Measurements from ENCODE around the gene CAPNS1.
"Not testable (repeated sequence)": the region's sequence is repeated elsewhere in the genome, so short reads cannot be mapped to it uniquely, and the experiment has no call there.

The CAPNS1 gene

DNA sequence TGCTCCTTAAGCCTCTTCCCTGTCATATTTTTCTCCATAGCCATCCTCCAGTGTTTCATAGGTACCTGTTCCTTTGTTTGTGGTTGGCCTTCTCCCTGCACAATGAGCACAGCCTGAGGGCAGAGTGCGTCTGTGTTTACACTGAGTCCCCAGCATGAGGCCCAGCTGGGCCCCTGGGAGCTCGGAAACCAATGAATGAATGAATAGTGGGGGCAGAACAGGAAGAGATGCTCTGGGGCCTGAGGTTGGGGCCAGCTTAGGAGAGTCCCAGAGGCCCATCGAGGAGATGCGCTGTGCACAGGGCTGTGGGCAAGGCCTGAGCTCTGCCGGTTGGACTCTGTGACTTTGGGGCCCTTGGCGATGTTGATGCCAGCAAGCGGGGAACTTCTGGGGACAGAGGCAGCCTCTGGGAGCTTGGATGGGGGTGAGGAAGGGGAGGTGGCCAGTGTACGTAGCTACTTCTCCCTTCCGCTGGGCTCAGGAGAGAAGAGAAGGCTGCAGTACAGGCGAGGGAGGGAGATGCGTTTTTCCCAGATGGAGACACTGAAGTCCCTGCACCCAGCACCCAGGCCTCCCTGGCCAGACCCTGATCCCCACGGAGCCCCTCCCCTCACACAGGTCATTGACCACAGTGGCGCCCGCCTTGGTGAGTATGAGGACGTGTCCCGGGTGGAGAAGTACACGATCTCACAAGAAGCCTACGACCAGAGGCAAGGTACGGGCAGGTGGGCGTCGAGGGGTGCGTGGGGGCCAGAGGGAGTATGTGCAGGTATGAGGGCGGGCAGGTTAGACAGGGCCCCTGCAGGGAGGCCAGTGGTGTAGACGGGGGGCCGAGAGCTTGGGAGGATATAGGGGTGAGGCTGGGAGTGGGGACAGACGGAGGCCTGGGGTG lies 19.5 kb upstream of the CAPNS1 start:
- no peak for TF ChIP-seq JUND (IDR thresholded peaks at IDR 0.05; ENCODE audit: low read depth)
- DNase-seq (ENCODE audit: low read depth in 1 of 2, low spot score in 1 of 2): no peak
- in situ Hi-C loops (cut with HindIII; ENCODE audit: low pct_unique_long_range_greater_than_20kb, low sequenced_read_pairs): no loop called here

DNA sequence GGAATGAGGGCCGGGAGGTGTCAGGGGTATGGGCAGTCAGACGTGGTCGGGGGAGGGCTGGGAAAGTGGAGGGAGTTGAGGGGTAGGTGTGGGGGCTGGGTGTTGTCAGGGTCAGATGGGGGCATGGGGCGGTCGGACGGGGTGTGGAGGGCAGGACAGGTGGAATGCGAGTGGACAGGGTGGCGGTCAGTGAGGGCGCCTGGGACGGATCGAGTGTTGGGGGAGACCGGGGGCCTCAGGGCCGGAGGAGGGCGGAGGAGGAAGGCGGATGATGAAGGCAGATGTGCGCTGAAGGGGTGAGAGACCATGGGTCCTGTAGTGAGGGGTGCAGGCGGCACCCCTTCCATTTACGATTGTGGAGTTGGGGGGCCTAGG lies 18.9 kb upstream of the CAPNS1 start:
- DNase-seq (ENCODE audit: low read depth in 1 of 2, low spot score in 1 of 2): no peak
- in situ Hi-C loops (cut with HindIII; ENCODE audit: low pct_unique_long_range_greater_than_20kb, low sequenced_read_pairs): no loop called here
- TF ChIP-seq JUND (IDR thresholded peaks at IDR 0.05; ENCODE audit: low read depth): no peak

GRCh38 chr19:36121486-36122124 lies 18.3 kb upstream of the CAPNS1 start:
- in situ Hi-C loops (cut with HindIII; ENCODE audit: low pct_unique_long_range_greater_than_20kb, low sequenced_read_pairs): no loop called here
- no peak for DNase-seq (ENCODE audit: low read depth in 1 of 2, low spot score in 1 of 2)
- no peak for TF ChIP-seq JUND (IDR thresholded peaks at IDR 0.05; ENCODE audit: low read depth)

GRCh38 chr19:36125557-36125956 lies 14.3 kb upstream of the CAPNS1 start:
- TF ChIP-seq JUND (IDR thresholded peaks at IDR 0.05; ENCODE audit: low read depth): no peak
- in situ Hi-C loops (cut with HindIII; ENCODE audit: low pct_unique_long_range_greater_than_20kb, low sequenced_read_pairs): no loop called here
- no peak for DNase-seq (ENCODE audit: low read depth in 1 of 2, low spot score in 1 of 2)

DNA sequence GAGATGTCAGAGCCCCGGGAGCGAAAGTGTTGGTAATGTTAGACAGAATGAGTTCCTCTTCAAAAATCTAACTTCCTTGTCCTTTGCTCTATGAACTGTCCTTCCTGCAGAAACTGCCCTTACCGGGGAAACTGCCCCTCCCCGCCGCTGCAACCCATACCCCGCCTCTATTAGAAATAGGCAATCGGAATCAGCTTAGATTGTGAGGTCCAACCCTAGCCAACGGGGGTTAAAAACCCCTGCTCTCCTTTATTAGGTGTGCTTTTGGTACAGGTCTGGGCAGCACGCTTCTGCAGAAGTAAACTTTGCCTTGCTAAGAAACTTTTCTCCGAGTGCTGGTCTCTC lies 11.5 kb upstream of the CAPNS1 start:
- peak in 1 of 2 experiments; percentile 13 for DNase-seq (ENCODE audit: low read depth in 1 of 2, low spot score in 1 of 2)
- in situ Hi-C loops (cut with HindIII; ENCODE audit: low pct_unique_long_range_greater_than_20kb, low sequenced_read_pairs): no loop called here
- no peak for TF ChIP-seq JUND (IDR thresholded peaks at IDR 0.05; ENCODE audit: low read depth)

GRCh38 chr19:36131221-36131620 lies 8.6 kb upstream of the CAPNS1 start:
- DNase-seq (ENCODE audit: low read depth in 1 of 2, low spot score in 1 of 2); in situ Hi-C loops (cut with HindIII; ENCODE audit: low pct_unique_long_range_greater_than_20kb, low sequenced_read_pairs): not testable (repeated sequence)

GRCh38 chr19:36134867-36135266 lies 5.0 kb upstream of the CAPNS1 start:
- in situ Hi-C loops (cut with HindIII; ENCODE audit: low pct_unique_long_range_greater_than_20kb, low sequenced_read_pairs); DNase-seq (ENCODE audit: low read depth in 1 of 2, low spot score in 1 of 2): not testable (repeated sequence)

- DNase-seq (ENCODE audit: low read depth in 1 of 2, low spot score in 1 of 2): peak in 1 of 2 experiments; percentile 58
- TF ChIP-seq JUND (IDR thresholded peaks at IDR 0.05; ENCODE audit: low read depth): 0 out of 2 replicates have a peak, but pooled peaks have one; percentile 27
- in situ Hi-C loops (cut with HindIII; ENCODE audit: low pct_unique_long_range_greater_than_20kb, low sequenced_read_pairs): no loop called here
Measured at GRCh38 chr19:36136964-36137686, 2.7 kb upstream of the CAPNS1 start.

- no peak for DNase-seq (ENCODE audit: low read depth in 1 of 2, low spot score in 1 of 2)
- no peak for TF ChIP-seq JUND (IDR thresholded peaks at IDR 0.05; ENCODE audit: low read depth)
- in situ Hi-C loops (cut with HindIII; ENCODE audit: low pct_unique_long_range_greater_than_20kb, low sequenced_read_pairs): no loop called here
Measured at GRCh38 chr19:36139120-36139472, 770 bp upstream of the CAPNS1 start.

GRCh38 chr19:36140304-36141038 lies 605 bp downstream of the CAPNS1 start:
- peak; percentile 31 to 71 for DNase-seq (ENCODE audit: low read depth in 1 of 2, low spot score in 1 of 2)
- in situ Hi-C loops (cut with HindIII; ENCODE audit: low pct_unique_long_range_greater_than_20kb, low sequenced_read_pairs): no loop called here
- TF ChIP-seq JUND (IDR thresholded peaks at IDR 0.05; ENCODE audit: low read depth): no peak

GRCh38 chr19:36141039-36141927 lies 1.4 kb downstream of the CAPNS1 start:
- no peak for TF ChIP-seq JUND (IDR thresholded peaks at IDR 0.05; ENCODE audit: low read depth)
- in situ Hi-C loops (cut with HindIII; ENCODE audit: low pct_unique_long_range_greater_than_20kb, low sequenced_read_pairs): no loop called here
- DNase-seq (ENCODE audit: low read depth in 1 of 2, low spot score in 1 of 2): peak; percentile 86 to 91

- in situ Hi-C loops (cut with HindIII; ENCODE audit: low pct_unique_long_range_greater_than_20kb, low sequenced_read_pairs): no loop called here
- no peak for TF ChIP-seq JUND (IDR thresholded peaks at IDR 0.05; ENCODE audit: low read depth)
Measured at GRCh38 chr19:36142046-36142445, 2.2 kb downstream of the CAPNS1 start.

More at GRCh38 chr19:36142046-36142445, 2.2 kb downstream of the CAPNS1 start:
- no peak for DNase-seq (ENCODE audit: low read depth in 1 of 2, low spot score in 1 of 2)

Measured in T47D (cell line).